Activated naive CD4-positive, alpha-beta T cell treated with anti-CD3 and anti-CD28 coated beads, Interleukin-2, amount 50 U/mL, for 24 hours (primary cell): Measurements from ENCODE around the gene WDTC1.
"Not testable (repeated sequence)": the region's sequence is repeated elsewhere in the genome, so short reads cannot be mapped to it uniquely, and the experiment has no call there.

Experiments
- H3K27ac Mint-ChIP-seq: one replicate; pipeline ENCODE4 v1.8.0; 2021; ENCODE audit warnings: mild to moderate bottlenecking, mixed read lengths
- H3K27me3 Mint-ChIP-seq: one replicate; pipeline ENCODE4 v1.8.0; 2021; ENCODE audit warnings: mixed read lengths
- H3K36me3 Mint-ChIP-seq: one replicate; pipeline ENCODE4 v1.8.0; 2021; ENCODE audit warnings: mixed read lengths
- H3K4me1 Mint-ChIP-seq: one replicate; pipeline ENCODE4 v1.8.0; 2021; ENCODE audit warnings: mixed read lengths
- H3K4me3 Mint-ChIP-seq: one replicate; pipeline ENCODE4 v1.8.0; 2021; ENCODE audit warnings: mild to moderate bottlenecking, mixed read lengths
- H3K9me3 Mint-ChIP-seq: one replicate; pipeline ENCODE4 v1.8.0; 2021; ENCODE audit warnings: mixed read lengths

WDTC1 gene

GRCh38 chr1:27233667-27234048 lies 774 bp upstream of the WDTC1 start:
- H3K4me1 Mint-ChIP-seq: peaks cover 29% of the 10 kb centered on the region
- H3K27me3 Mint-ChIP-seq: no peaks in the 10 kb centered on the region
- H3K27ac Mint-ChIP-seq: peak overlapping the region; percentile 72
- peak overlapping the region; percentile 73 for H3K4me3 Mint-ChIP-seq
- no peaks in the 10 kb centered on the region for H3K9me3 Mint-ChIP-seq
- no peaks in the 10 kb centered on the region for H3K36me3 Mint-ChIP-seq

DNA sequence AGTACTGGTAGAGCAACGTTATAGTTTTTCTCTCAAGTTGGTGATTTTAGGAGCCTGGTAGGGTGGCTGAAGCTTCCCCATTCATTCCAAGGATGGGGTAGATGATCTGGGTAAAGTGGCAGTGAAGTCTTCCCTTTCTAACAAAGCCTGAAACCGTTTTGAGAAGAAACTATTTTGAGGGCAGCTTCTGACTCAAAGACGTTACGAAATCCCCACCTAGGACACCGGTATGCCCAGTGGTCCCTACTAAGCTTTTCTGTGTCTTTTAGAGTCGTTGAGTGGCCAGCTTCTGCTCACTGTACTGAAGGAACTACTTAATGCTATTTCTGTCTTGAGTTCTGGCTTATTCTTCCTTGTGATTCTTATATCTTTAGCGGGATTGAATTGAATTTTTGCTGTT lies 1.4 kb downstream of the WDTC1 start:
- Mint-ChIP-seq H3K36me3 (no peaks in the 10 kb centered on the region), H3K9me3 (no peaks in the 10 kb centered on the region), H3K27ac (peak overlapping the region; percentile 99), H3K4me3 (peak overlapping the region; percentile 97), H3K27me3 (no peaks in the 10 kb centered on the region), H3K4me1 (peaks cover 29% of the 10 kb centered on the region)

DNA sequence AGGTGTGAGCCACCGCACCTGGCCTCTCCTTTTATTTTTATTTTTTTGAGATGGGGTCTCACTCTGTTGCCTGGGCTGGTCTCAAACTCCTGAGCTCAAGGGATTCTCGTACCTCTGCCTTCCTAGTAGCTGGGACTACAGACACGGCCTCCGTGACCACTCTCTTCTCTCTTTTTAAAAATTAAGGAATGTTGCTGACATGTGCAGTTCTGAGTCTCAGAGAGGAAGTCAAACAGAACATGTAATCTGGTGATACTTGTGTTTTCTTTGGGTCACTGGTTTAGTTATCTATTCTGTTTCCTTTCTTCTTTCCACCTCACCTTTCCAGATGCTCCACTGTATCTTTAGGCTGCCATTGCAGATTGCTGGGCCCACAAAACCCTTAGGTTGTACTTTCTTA lies 2.7 kb downstream of the WDTC1 start:
- no peaks in the 10 kb centered on the region for H3K36me3 Mint-ChIP-seq
- H3K27ac Mint-ChIP-seq: no peak overlapping the region
- no peaks in the 10 kb centered on the region for H3K9me3 Mint-ChIP-seq
- H3K27me3 Mint-ChIP-seq: no peaks in the 10 kb centered on the region
- H3K4me3 Mint-ChIP-seq: no peak overlapping the region
- H3K4me1 Mint-ChIP-seq: peaks cover 35% of the 10 kb centered on the region

- no peaks in the 10 kb centered on the region for H3K36me3 Mint-ChIP-seq
- H3K4me1 Mint-ChIP-seq: peaks cover 35% of the 10 kb centered on the region
- no peaks in the 10 kb centered on the region for H3K27me3 Mint-ChIP-seq
- no peak overlapping the region for H3K4me3 Mint-ChIP-seq
- H3K9me3 Mint-ChIP-seq: no peaks in the 10 kb centered on the region
- H3K27ac Mint-ChIP-seq: no peak overlapping the region
Observed at GRCh38 chr1:27238032-27238431, 3.6 kb downstream of the WDTC1 start.

DNA sequence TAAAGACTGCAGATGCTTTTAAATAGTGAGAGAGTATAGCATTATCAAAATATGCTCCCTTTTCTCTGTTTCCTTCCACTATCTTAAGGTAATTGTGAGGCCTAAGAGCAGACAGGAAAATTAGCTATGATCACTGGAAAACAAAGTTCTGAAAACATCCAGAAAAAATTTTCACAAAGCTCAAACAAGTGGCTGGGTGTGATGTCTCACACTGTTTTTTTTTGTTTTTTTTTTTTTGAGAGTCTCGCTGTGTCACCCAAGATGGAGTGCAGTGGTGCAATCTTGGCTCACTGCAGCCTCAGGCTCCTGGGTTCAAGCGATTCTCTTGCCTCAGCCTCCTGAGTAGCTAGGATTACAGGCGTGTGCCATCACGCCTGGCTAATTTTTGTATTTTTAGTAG lies 7.2 kb downstream of the WDTC1 start:
- H3K4me3 Mint-ChIP-seq: no peak overlapping the region
- peaks cover 5% of the 10 kb centered on the region for H3K36me3 Mint-ChIP-seq
- H3K4me1 Mint-ChIP-seq: peaks cover 22% of the 10 kb centered on the region
- no peaks in the 10 kb centered on the region for H3K27me3 Mint-ChIP-seq
- H3K9me3 Mint-ChIP-seq: no peaks in the 10 kb centered on the region
- H3K27ac Mint-ChIP-seq: peak overlapping the region; percentile 46

DNA sequence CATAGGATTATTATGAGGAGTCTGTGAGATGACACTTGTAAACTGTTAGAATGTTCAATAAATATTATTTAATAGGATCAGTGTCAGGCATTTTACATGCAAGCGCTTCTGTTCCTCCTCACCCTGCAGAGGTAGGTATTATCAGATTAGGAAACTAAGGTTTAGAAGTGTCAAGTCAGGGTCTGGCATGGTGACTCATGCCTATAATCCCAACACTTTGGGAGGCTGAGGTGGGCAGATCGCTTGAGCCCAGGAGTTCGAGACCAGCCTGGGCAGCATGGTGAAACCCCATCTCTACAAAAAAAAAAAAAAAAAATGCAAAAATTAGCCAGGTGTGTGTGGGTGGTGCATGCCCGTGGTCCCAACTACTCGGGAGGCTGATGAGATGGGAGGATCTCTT lies 9.2 kb downstream of the WDTC1 start:
- H3K9me3 Mint-ChIP-seq: not testable (repeated sequence)

GRCh38 chr1:27246194-27246593 lies 11.8 kb downstream of the WDTC1 start:
- H3K4me3 Mint-ChIP-seq: no peak overlapping the region
- H3K36me3 Mint-ChIP-seq: peaks cover 7% of the 10 kb centered on the region
- H3K9me3 Mint-ChIP-seq: no peaks in the 10 kb centered on the region
- H3K27ac Mint-ChIP-seq: no peak overlapping the region
- no peaks in the 10 kb centered on the region for H3K27me3 Mint-ChIP-seq
- H3K4me1 Mint-ChIP-seq: peaks cover 18% of the 10 kb centered on the region

More for the DNA sequence above, 9.2 kb downstream of the WDTC1 start:
- not testable (repeated sequence) for H3K36me3 Mint-ChIP-seq, H3K4me3 Mint-ChIP-seq, H3K27me3 Mint-ChIP-seq, H3K27ac Mint-ChIP-seq
- peaks cover 13% of the 10 kb centered on the region for H3K4me1 Mint-ChIP-seq

DNA sequence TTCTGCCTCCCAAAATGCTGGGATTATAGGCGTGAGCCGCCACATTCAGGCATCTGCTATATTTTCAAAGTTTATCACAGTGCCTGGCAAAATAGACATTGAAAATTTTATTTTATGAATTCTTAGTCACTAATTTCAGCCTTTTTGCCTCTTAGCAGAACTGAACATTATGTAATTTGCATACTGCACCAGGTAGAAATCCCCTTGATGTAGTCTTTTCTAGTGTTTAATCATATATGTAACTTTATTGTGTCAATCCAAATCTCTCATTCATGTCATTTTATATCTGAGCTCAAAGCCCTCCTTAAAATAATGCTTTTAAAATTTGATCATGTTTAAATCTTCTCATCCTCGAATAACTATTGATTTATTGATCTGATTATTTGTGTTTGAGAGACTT lies 19.2 kb downstream of the WDTC1 start:
- H3K36me3 Mint-ChIP-seq: peaks cover 6% of the 10 kb centered on the region
- no peaks in the 10 kb centered on the region for H3K27me3 Mint-ChIP-seq
- H3K9me3 Mint-ChIP-seq: no peaks in the 10 kb centered on the region
- peaks cover 68% of the 10 kb centered on the region for H3K4me1 Mint-ChIP-seq
- H3K27ac Mint-ChIP-seq: peak overlapping the region; percentile 100
- peak overlapping the region; percentile 90 for H3K4me3 Mint-ChIP-seq

DNA sequence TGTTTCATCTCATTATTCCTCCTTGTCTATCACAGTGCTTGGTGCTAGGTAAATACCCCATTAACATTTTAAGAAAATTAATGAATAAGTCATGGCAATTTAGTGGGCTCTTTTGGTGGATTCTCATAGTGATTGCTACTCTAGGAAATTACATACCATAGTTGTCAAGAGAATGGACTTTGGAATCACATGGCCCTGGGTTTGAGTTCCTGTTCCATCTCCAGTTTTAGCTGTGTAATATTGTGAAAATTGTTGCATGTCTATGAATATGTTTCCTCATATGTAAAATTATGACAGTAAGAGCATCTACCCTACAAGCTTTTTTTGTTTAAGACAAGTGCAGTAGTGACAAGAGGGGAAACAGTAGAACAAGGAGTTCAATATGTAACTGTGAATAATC lies 20.7 kb downstream of the WDTC1 start:
- Mint-ChIP-seq H3K27me3 (no peaks in the 10 kb centered on the region), H3K36me3 (peaks cover 5% of the 10 kb centered on the region), H3K27ac (peak overlapping the region; percentile 79), H3K4me3 (peak overlapping the region; percentile 58), H3K9me3 (no peaks in the 10 kb centered on the region), H3K4me1 (peaks cover 64% of the 10 kb centered on the region)

DNA sequence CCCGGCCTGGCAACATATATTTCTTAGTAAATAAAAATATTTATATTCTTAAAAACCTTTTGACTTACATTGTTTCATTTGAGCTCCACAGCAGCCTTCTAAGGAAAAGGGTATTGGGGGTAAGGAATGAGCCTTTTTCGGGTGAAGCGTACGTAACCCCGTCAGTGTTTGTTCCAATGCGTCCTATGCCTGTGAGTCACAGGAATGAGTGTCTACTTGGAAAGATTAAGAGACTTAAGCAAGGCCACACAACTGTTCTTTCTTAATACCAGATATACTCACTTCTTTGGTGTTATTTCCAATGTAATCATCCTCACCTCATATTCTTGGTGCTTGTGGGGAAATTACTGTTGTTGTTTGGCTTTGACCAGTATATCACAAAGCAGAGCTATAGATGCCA lies 22.7 kb downstream of the WDTC1 start:
- Mint-ChIP-seq H3K4me3 (no peak overlapping the region), H3K27ac (no peak overlapping the region), H3K4me1 (peaks cover 60% of the 10 kb centered on the region), H3K36me3 (peaks cover 5% of the 10 kb centered on the region), H3K9me3 (no peaks in the 10 kb centered on the region), H3K27me3 (no peaks in the 10 kb centered on the region)

DNA sequence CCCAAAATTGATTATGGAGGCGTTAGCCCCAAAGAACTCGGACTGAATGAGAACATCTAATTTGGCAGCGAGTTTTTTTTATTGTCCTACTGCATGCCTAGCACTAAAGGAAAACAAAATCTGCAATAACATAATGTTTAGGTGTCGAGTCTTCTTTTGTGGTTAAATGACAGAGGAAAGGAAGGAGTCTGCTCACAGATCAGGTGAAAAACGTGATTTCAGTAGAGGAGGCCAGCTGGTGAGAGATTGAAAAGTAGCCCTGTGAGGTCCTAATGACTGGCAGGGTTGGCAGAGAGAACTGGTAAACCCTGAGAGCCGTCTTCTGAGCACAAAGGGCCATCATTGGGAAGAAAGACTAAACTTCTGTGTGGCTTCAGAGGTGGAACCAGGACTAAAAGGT lies 24.2 kb downstream of the WDTC1 start:
- H3K4me3 Mint-ChIP-seq: peak overlapping the region; percentile 20
- H3K27me3 Mint-ChIP-seq: no peaks in the 10 kb centered on the region
- H3K4me1 Mint-ChIP-seq: peaks cover 46% of the 10 kb centered on the region
- H3K9me3 Mint-ChIP-seq: no peaks in the 10 kb centered on the region
- peak overlapping the region; percentile 20 for H3K27ac Mint-ChIP-seq
- peaks cover 5% of the 10 kb centered on the region for H3K36me3 Mint-ChIP-seq

- Mint-ChIP-seq H3K4me1 (no peaks in the 10 kb centered on the region), H3K27ac (no peak overlapping the region), H3K27me3 (no peaks in the 10 kb centered on the region), H3K4me3 (no peak overlapping the region), H3K9me3 (no peaks in the 10 kb centered on the region), H3K36me3 (peaks cover 15% of the 10 kb centered on the region)
Observed at GRCh38 chr1:27267153-27267552, 32.7 kb downstream of the WDTC1 start.

DNA sequence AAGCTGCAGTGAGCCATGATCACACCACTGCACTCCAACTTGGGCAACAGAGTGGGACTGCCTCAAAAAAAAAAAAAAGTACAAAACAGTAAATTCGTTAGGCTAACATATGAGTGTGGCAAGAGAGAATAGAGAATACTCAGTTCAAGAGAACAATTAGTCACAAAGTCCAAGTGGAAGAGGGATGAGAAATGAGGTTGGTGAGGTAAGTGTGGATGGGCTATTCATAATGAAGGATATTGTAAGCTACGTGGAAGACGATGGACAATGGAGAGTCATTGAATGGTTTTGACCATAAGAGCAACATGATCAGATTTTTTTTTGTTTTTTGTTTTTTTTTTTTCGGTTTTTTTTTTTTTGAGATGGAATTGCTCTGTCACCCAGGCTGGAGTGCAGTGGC lies 34.8 kb downstream of the WDTC1 start:
- H3K4me3 Mint-ChIP-seq: no peak overlapping the region
- no peaks in the 10 kb centered on the region for H3K27me3 Mint-ChIP-seq
- peaks cover 20% of the 10 kb centered on the region for H3K36me3 Mint-ChIP-seq
- H3K4me1 Mint-ChIP-seq: no peaks in the 10 kb centered on the region
- H3K9me3 Mint-ChIP-seq: no peaks in the 10 kb centered on the region
- H3K27ac Mint-ChIP-seq: no peak overlapping the region

- Mint-ChIP-seq H3K36me3 (peaks cover 27% of the 10 kb centered on the region), H3K4me3 (no peak overlapping the region), H3K4me1 (peaks cover 6% of the 10 kb centered on the region), H3K9me3 (no peaks in the 10 kb centered on the region), H3K27ac (no peak overlapping the region), H3K27me3 (no peaks in the 10 kb centered on the region)
Observed at GRCh38 chr1:27274204-27274603, 39.8 kb downstream of the WDTC1 start.

GRCh38 chr1:27275696-27276095 lies 41.3 kb downstream of the WDTC1 start:
- Mint-ChIP-seq H3K4me1 (peaks cover 6% of the 10 kb centered on the region), H3K27ac (peak overlapping the region; percentile 36), H3K27me3 (no peaks in the 10 kb centered on the region), H3K36me3 (peaks cover 25% of the 10 kb centered on the region), H3K9me3 (no peaks in the 10 kb centered on the region), H3K4me3 (no peak overlapping the region)

GRCh38 chr1:27284425-27285273 lies 50.2 kb downstream of the WDTC1 start:
- Mint-ChIP-seq H3K4me1 (peaks cover 7% of the 10 kb centered on the region), H3K9me3 (no peaks in the 10 kb centered on the region), H3K27ac (no peak overlapping the region), H3K4me3 (no peak overlapping the region), H3K36me3 (peaks cover 7% of the 10 kb centered on the region), H3K27me3 (no peaks in the 10 kb centered on the region)

DNA sequence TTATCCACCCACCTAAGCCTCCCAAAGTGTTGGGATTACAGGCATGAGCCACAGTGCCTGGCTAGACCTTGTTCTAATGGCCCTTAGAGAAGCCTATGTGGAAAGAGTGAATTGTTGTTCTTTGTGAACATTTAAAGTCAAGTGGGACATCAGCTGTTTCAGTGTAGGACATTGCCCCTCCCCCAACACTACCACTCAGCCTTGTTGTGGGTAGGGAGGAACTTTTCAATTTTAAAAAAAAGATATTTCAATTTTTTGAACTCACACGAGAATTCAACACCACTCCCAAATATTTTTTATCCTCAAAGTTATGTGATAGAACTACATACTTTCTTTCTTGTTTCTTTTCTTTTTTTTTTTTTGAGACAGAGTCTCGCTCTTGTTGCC lies 50.8 kb downstream of the WDTC1 start:
- Mint-ChIP-seq H3K9me3 (no peaks in the 10 kb centered on the region), H3K4me1 (peaks cover 7% of the 10 kb centered on the region), H3K36me3 (peaks cover 7% of the 10 kb centered on the region)

More for the DNA sequence above, 50.8 kb downstream of the WDTC1 start:
- Mint-ChIP-seq H3K27ac (no peak overlapping the region), H3K4me3 (no peak overlapping the region), H3K27me3 (no peaks in the 10 kb centered on the region)
